ENCODE results near the gene IZUMO4.
A peak's percentile ranks its signal among the peaks of the same experiment; 100 is the strongest.
"Not testable (repeated sequence)": the region's sequence is repeated elsewhere in the genome, so short reads cannot be mapped to it uniquely, and the experiment has no call there.

IZUMO4 gene

DNA sequence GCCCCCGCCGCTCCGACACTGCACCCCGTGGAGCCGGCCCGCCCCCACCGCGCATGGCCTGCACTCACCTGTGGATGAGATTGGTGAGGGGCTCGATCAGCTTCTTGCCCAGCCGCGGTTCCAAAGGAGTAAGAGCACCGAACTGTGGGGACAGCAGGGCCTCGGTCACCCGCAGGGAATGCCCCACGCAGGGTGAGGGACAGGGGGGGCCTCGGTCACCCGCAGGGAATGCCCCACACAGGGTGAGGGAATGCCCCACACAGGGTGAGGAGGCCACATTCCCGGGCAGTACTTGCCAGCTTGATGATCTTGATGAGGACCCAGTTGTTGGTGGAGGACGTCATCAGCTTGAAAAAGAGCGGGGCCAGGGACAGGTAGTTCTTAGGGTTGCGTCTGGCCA is 32.3 kb downstream of the IZUMO4 start:
- no peak for DNase-seq

DNA sequence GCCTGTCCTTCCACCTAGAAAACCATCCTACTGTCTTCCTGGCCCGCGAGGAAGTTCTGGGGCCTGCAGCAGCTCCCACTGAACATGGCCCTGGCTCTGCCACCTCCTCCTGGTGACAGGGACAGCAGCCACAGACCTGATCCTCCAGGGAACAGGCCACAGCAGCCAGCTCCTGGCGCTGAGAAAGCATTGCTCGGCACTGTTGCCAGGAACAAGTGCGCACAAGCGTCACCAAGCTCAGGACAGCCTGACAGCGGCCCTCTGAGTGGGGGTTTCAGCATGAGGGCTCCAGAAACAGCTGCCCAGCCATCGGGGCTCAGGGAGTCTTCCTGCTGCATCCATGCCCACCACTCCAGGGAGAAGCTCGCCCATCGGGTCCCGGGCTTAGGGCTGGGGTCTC is 32.8 kb downstream of the IZUMO4 start:
- DNase-seq: no peak

DNA sequence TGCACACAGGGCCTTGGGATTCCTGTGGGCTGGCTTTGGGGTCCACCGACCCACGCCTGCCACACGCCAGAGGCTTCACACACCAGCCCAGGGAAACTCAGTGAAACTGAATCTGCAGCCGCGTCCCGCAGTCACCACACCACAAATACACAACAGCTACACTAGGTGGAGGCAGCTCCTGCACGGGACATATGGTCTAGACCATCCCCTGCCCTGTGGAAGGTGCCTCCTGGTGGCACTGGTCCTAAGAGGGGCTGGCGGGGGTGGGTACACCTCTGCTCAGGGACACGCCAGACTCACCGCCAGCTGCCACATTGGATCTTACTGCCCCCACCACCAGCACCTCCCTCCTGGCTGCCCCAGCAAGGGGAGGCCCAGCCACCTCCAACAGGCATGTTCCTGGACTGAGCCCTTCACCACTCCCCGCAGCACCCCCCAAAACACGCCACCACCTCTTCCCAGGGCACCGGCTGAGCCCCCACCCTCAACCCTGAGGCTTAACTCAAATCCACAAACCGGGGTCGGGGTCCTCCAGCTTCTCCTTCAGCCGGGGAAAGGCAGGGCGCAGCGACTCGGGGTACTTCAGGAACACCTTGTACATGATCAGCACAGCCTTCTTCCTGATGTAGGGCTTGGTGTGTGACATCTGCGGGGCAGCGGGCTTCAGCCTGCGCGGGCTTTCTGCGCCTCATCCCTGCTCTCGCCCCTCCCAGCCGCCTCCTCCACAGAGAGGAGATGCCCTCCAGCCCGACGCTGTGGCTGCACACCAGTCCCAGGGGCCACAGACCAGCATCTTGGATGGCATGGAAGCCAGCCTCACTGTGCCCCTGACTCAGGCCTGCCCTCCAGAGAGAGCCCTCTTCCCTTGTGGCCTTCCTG is 33.4 kb downstream of the IZUMO4 start:
- no peak for DNase-seq

DNA sequence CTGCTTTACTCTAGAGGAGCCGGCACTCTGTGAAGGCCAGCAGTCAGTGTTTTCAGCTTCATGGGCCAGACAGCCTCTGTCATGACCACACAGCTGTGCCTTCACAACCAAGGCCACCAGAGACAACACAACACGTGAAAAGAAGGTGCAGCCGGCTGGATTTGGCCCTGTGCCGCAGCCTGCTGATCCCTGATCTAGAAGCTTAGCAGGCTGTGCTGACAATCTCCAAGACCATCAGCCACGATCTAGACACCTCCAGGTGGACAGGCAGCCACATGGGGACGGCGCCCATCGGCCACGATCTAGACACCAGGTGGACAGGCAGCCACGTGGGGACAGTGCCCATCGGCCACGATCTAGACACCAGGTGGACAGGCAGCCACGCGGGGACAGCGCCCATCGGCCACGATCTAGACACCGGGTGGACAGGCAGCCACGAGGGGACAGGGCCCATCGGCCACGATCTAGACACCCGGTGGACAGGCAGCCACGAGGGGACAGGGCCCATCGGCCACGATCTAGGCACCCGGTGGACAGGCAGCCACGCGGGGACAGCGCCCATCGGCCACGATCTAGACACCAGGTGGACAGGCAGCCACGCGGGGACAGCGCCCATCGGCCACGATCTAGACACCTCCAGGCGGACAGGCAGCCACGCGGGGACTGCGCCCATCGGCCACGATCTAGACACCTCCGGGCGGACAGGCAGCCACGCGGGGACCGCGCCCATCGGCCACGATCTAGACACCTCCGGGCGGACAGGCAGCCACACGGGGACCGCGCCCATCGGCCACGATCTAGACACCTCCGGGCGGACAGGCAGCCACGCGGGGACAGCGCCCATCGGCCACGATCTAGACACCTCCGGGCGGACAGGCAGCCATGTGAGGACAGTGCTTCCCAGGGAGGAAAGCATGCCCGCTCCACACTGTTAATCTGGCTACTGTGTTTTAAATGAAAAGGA is 34.6 kb downstream of the IZUMO4 start:
- not testable (repeated sequence) for DNase-seq

DNA sequence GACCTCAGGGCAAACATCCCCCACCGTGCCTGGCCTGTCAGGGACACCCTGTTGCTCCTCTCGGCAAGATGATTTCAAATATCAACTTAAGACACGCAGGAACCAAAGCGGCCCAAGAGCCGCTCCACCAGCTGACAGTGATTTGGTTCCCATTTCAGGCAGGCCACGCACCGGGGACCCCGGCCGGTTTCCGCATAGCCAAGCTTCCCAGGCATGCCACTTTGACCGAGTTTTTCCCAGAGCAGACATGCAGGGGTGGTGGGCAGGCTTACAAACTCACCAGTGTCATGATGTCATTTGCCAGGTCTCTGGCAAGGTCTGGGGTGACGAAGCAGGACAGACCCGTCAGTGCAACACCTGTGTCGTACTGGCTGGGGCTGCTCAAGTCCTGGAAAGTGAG is 35.5 kb downstream of the IZUMO4 start:
- no peak for DNase-seq

DNA sequence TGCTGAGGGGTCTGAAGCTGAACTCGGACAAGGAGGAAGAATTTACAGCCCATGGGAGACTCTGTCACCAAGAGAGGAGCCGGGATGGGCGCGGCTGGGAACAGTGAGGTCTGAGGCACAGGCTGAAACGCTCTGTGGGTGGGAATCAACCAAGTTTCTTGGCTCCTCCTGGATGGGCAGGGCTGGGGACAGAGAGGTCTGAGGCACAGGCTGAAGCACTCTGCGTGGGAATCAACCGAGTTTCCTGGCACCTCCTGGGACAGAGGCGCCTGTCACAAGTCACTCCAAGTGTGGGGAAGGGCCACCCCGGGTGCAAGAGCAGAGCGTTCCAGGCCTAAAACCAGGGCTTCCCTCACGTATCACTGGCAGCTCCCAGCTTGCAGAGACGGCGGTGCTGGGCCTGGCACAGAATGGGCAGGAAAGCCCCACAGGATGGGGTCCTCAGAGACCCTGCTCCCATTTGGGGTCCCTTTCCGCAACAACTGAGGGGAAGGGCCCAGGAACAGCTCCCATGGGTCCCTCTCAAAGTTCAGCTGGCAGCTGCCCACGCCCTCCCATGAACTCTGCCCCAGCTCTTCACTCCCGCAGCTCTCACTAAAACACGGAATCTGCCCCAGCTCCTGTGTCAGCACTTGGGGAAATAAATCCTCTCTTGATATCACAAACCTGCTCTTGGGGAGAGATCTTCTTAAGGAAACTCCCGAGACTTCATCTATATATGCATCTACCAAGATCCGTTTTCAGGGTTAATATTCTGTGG is 36.2 kb downstream of the IZUMO4 start:
- DNase-seq: no peak

DNA sequence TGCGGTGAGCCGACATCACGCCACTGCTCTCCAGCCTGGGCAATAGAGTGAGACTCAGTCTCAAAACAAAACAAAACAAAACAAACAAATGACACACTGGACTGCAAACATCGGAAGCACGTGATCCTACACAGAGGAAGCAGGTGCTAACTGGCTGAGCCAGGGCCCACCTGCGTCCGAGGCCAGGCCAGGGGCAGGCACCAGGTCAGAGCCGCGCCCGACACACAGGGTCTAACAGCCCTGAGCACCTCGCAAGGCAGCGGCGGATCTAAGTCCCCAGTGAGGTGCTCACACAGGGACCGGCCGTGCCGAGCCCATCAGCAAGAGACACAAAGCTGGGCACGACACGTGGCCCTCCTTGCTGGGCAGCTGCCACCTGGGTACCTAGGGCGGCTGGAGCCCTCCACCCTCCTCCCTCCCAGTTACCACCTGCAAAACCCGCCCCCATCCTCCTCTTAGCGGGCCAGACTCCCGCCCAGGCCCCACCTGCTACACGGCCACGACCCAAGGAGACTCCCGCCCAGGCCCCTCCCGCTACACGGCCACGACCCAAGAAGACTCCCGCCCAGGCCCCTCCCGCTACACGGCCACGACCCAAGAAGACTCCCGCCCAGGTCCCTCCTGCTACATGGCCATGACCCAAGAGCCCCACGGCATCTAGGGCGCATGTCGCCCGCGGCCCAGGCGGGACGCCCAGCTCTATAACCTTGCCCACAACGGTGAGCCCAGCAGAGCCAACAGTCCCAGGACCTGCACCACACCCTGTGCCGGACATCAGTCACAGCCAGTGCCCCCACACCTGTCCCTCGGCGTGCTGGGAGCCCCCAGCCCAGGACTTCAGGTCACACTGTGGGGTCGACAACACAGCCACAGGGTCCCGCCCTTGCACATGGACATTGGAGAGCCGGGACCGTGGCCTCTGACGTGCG is 39.0 kb downstream of the IZUMO4 start:
- no peak for DNase-seq

DNA sequence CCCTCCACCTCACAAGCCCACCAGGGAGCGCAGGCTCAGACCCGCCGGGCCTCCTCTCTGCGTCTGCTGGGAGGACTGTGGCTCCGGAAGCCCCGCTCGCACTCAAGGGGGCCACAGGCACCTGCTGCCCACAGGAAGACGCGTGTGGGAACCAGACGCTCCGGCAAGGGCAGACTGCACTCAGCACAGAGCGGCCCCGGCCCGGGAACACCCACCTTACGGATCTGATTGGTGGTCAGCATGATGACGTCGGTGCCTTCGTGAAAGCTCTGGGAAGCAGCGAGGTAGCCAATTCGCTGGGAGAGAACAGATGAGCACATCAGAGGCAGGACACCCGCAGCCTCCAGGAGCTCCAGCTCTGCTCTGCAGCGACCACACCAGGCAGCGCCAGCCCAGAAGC is 40.1 kb downstream of the IZUMO4 start:
- DNase-seq: no peak

DNA sequence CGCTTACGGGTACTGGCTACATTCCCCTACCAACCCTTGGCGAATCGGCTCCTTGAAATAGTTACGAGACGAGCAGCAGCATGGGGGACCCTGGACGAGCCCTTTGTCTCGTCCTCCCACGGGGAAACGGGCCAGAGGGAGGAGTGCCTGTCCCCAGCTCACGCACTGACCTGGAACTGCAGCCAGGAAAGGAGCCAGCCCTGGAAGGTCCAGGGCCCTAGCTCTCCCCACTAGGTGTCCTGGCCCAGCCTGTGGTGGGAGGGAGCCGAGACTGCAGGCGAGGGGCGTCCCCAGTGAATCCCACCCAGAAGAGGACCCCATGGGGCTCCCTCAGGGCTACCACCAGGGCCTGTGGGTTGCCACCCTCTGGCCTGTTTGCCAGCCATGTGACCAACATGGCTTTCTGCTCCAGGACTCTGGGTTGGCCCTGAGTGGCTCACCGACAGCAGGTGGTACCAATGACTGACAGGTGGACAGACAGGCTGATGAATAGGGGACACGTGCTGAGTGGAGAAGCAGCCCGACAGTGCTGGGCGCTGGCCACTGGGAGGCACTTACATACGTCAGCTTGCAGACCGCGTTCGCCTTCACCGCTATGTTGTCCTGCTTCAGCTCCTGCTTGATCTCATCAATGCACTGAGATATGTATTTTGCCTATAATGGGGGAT is 41.5 kb downstream of the IZUMO4 start:
- DNase-seq: no peak

DNA sequence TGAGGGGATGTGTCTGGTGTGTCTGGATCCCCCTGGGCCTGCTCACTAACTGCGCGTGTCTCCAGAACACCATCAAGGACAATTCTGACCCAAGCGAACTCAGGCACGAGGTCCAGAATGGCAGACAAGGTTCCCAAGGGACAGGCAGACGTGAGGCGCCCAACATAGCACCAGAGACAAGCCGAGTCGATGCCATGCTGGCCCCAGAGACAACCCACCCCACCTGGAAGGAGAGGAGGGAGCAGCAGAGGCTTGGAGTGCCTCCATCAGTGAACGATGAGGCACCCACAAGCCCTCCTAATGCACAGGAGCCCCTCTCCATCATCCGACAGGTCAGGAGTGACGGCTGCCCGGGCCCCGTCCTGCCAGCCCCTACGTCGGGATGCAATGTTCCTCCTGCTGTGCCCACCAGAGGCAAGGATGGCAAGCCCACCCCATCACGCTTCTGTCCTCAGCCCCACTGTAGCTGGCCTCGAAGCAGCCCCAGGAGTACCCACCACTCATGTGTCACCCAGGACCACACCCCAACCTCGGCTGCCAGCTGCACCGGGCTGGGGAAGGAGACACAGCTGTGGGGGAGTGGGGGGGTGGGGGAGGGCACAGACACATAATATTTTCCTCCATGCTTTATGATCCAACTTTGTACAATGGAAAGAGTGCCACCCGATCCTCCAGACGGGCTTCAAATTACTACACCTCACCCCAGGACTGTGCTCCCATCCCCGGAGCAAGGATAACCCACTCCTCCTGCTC is 42.8 kb downstream of the IZUMO4 start:
- DNase-seq: no peak

DNA sequence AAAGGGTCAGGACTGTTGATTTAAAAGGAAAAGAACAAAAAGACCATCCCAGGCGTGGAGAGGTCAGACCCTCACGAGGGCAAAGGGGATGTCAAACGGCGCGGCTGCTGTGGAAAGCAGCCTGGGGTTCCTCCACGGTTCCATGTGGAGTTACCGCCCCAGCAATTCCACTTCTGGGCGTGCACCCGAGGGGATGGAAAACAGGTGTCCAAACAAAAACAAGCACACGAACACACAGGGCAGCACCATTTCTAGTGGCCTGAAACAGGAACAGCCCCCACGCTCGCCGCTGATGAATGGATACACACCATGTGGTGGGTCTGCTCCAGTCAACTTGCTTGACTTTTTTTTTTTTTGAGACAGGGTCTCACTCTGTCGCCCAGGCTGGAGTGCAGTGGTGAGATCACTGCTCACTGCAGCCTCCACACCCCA is 43.4 kb downstream of the IZUMO4 start:
- DNase-seq: no peak

DNA sequence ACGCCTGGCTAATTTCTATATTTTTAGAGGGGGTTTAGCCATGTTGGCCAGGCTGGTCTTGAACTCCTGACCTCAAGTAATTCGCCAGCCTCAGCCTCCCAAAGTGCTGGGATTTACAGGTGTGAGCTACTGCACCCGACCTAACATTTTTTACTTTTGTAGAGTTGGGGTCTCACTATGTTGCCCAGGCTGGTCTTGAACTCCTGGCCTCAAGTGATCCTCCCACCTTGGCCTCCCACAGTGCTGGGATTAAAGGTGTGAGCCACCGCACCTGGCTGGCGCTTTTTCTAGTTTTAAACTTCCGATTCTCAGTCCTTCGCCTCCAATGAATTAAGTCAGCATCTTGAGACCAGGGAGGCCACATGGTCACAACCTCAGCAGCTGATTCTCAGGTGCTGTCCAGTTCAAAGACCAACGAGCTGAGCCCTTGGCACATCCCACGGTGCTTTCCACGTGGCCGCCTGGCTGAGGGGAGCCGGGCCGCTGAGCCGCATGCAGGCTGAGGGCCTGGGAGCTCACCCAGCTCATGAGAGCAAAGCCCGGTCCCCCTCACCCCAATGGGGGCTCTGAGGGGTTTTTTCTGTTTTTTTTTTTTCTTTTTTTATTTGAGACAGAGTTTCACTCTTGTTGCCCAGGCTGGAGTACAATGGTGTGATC is 45.6 kb downstream of the IZUMO4 start:
- no peak for DNase-seq

DNA sequence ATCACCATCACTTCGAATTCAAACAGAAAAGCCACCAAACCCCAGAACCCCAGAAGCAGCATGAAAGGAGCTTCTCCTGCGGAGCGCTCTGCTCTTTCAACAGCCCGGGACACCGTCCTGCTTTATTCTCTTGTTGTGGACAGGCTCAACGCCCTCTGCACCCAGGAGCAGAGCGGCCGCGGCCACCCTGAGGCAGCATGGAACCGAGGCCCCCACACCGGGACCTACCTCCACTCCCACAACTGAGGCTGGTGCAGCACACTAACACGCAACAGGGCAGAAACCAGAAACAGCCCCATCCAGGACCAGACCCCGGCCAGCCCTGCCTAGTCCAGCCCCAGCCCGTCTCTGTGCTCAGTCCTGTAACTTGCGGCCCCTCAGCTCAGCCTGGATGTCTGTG is 47.5 kb downstream of the IZUMO4 start:
- no peak for DNase-seq

DNA sequence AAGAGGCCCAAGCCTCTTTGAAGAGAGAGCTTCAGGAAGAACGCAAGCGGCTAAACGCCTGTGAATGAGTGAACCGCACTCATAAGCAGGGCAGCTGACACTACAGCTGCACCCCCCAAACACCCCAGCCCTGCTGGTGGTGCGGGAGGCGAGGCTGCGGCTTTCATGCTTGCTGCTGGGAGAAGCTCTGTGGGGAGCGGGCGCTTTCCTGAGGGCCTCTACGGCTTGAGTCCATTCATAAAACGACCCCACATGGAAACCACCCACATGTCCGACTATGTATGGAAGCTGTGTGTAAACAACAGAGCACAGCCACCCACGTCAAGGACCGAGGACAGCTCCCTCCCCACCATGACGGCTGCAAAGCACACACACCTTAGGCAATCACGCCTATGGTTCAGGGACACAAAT is 49.1 kb downstream of the IZUMO4 start:
- no peak for DNase-seq

DNA sequence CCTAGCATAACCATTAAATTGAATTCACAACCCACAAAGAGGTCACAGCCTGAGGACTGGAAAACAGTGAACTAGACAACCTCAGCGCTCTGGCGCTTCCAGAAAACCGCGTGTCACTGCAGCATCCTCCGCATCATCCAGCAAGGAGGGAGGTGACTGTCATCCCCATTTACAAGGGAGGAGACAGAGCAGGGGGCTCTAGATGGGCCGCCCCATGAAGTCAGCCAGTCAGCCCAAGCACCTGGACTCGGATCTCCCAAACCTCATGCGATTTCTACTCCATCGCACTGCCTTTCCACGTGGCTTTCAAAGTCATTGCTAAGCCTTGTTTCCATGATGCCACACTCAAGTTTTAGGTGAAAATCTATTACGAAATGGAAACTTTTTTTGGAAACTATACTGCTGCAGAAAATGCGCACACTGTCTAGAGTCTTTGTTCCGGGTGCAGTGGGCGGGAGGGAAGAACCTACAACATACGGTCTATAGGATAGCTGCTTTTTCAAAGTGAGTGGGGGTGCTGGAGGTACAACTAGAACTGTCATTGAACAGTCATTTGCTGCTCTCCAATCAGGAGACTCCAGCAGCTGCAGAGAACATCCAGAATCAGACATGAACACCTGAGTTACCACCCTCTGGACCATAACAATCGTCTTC is 51.9 kb downstream of the IZUMO4 start:
- peak; percentile 14 for DNase-seq

Data from CD4-positive, alpha-beta T cell treated with Interleukin-17A for 1 hour (primary cell).